Right lobe of liver (tissue), 6 donors: ENCODE measurements around the gene KIF20B. TPM values are rescaled to one million over a fixed set of nuclear protein-coding genes. Genes with fewer than 3 reads are reported as not detected.
"Not testable (repeated sequence)": the region's sequence is repeated elsewhere in the genome, so short reads cannot be mapped to it uniquely, and the experiment has no call there.

Experiments used
- ATAC-seq, 4 donors: fragments of 200-7000 bp; cut with Tn5 transposase; one replicate each; pipeline ENCODE4 v1.9.1; 2020; ENCODE audit warnings: mild to moderate bottlenecking in 4 of 4, moderate library complexity in 4 of 4
- DNase-seq, 3 donors: peaks; one replicate each; pipeline ENCODE4 v3.0.0-alpha.2; 2020
- H3K27ac ChIP-seq, 3 donors: fragments of 200-600 bp; one replicate each; pipeline ENCODE4 v1.8.0; 2022
- H3K27me3 ChIP-seq, 2 donors: fragments of 200-600 bp; one replicate each; pipeline ENCODE4 v1.8.0; 2022
- H3K36me3 ChIP-seq, 4 donors: fragments of 200-600 bp; sonication (generic) in 1 of 4; one replicate each; pipeline versions ENCODE4 v1.5.1 to v1.8.0; 2017 to 2022; ENCODE audit warnings: control low read depth in 1 of 4
- H3K4me1 ChIP-seq, 4 donors: fragments of 200-600 bp; sonication (generic) in 1 of 4; one replicate each; pipeline versions ENCODE4 v1.5.1 to v1.8.0; 2017 to 2022; ENCODE audit warnings: control low read depth in 1 of 4
- H3K4me3 ChIP-seq, 3 donors: fragments of 200-600 bp; one replicate each; pipeline ENCODE4 v1.8.0; 2022
- H3K9me3 ChIP-seq, 4 donors: fragments of 200-600 bp; sonication (generic) in 1 of 4; one replicate each; pipeline versions ENCODE4 v1.5.1 to v1.8.0; 2017 to 2022; ENCODE audit warnings: control low read depth in 1 of 4
- POLR2A ChIP-seq: fragments of 450-650 bp; IDR thresholded peaks from one replicate; pipeline ENCODE4 v1.6.1; 2017; ENCODE audit warnings: antibody characterized with exemption, mild to moderate bottlenecking
- WGBS: methylation state at CpG from one replicate; pipeline ENCODE4 v1.1.6; 2018; ENCODE audit warnings: low coverage, low lambda C conversion rate; ENCODE audit not compliant: insufficient coverage; ENCODE audit errors: missing lambda C conversion rate; 5-methylcytosine and 5-hydroxymethylcytosine counted together
- intact Hi-C, 2 donors: fragments of 100-400 bp; cut with DNase I; formaldehyde crosslinking; loops; one replicate each; pipeline versions ENCODE4 v1.11.2 to v1.14.1; 2022
- total RNA-seq, 6 experiments: library from RNA; depleted of rRNA in 2 of 6; stranded (reverse); fragments of >200 nt in 2 of 6; fragmentation: NEBNext Ultra II Directional in 3 of 6; extraction: Animal tissue kit (Norgen Biotek cat#: 25700) in 3 of 6; gene quantifications; one replicate each; pipeline versions ENCODE4 v1.1.0 to v1.2.4, GENCODE V29; 2016 to 2023
- TF ChIP-seq, protein P1 (sequence below), 4 donors: fragments of 200-600 bp in 3 of 4; fragments of 450-650 bp in 1 of 4; IDR thresholded peaks; one replicate each; pipeline versions ENCODE4 v1.5.1 to v1.8.0; 2016 to 2022; ENCODE audit warnings: antibody characterized with exemption in 4 of 4, mild to moderate bottlenecking in 2 of 4
- donor health status: DM: no; HTN: yes; CAD: no.
- donor health status: DM: no; HTN: no; CAD: no.
- donor health status: DM: no; HTN: no; CAD: no.
- donor health status: DM: no; HTN: yes; CAD: no.
- donor health status: DM: no; HTN: yes; CAD: no.

Gene KIF20B
- total RNA-seq, 6 experiments from 2014 or later, result 0.97 to 3.4 (median 1.7) TPM

DNA sequence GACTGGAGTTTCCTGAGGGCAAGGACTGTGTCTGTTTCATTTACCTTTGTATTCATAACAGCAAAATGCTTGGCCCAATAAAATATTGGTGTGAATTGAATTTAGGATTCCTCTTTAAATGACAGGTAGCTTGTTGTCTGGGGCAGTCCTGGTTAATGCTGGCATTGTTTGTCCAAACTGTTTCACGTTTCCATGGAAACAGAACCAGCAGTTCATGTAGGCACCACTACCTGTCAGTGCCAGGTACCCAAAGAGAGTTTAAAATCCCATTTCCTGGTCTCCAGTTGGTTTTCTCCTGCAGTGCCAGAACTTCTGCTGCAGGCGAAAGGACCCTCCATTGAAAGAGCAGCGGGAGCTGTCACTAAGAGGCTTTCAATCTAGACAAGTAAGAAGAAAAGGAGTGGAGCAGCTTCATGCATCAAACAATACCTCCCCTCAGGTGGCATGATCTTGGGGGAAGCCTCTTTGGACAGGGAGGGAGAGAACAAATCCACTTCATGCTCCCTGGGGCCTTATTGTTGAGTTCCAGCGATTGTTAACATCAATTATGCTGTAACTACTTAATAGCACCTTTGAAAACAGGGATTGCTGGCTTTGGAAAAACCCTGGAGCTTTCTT, 109.6 kb downstream of the KIF20B start:
- TF ChIP-seq POLR2A, result no peak
- TF ChIP-seq, protein P1, sequence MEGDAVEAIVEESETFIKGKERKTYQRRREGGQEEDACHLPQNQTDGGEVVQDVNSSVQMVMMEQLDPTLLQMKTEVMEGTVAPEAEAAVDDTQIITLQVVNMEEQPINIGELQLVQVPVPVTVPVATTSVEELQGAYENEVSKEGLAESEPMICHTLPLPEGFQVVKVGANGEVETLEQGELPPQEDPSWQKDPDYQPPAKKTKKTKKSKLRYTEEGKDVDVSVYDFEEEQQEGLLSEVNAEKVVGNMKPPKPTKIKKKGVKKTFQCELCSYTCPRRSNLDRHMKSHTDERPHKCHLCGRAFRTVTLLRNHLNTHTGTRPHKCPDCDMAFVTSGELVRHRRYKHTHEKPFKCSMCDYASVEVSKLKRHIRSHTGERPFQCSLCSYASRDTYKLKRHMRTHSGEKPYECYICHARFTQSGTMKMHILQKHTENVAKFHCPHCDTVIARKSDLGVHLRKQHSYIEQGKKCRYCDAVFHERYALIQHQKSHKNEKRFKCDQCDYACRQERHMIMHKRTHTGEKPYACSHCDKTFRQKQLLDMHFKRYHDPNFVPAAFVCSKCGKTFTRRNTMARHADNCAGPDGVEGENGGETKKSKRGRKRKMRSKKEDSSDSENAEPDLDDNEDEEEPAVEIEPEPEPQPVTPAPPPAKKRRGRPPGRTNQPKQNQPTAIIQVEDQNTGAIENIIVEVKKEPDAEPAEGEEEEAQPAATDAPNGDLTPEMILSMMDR (IDR thresholded peaks at IDR 0.05), result no peak
- Histone ChIP-seq H3K27me3 (no peaks in the 10 kb centered on the region), H3K36me3 (no peaks in the 10 kb centered on the region), H3K4me1 (no peaks in the 10 kb centered on the region), H3K9me3 (no peaks in the 10 kb centered on the region), H3K27ac (no peak overlapping the region), H3K4me3 (no peak overlapping the region)
- WGBS, result 73% methylated on average over 4 of the region's 4 CpGs
- intact Hi-C loops, result no loop called here
- DNase-seq (no peak), ATAC-seq (no peak)

DNA sequence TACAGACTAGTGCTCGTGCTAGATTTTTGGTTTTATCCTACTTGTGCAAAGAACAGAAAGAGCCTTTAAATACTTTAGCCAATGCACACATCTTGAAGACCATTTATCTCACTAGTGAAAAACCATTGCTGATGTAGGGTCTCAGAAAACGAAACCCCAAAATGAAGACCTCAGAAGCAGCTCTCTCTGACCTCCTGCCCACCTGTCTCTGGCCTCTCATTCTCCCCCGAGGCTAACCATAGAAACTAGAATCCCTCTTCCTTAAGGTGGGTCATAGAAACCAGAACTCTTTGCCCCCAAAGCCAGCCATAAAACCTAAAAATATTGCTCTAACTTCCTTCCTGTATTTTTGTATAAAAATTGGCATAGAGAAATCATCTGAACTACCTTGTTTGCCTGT, 112.2 kb downstream of the KIF20B start:
- H3K9me3 ChIP-seq, result no peaks in the 10 kb centered on the region

DNA sequence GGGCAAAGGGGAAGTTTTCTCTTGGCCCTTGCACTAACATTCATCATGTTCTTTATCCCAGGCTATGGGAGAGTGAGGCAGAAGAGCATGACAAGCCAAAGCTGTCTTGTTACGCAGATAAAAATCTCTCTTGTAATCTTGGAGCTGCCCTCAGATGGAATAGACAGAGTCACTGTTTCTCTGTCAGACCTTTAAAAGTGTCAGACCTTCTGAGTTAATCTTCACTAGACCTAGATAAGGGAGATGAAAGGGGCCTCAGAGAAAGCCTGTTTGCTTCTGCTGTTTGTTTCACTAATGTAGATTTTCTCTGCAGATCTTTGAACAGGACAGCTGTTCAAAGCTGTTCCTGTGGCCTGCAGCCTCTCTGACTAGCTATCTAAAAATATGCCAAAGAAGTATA, 112.9 kb downstream of the KIF20B start:
- Histone ChIP-seq H3K27ac (no peak overlapping the region), H3K4me3 (no peak overlapping the region), H3K4me1 (no peaks in the 10 kb centered on the region), H3K9me3 (no peaks in the 10 kb centered on the region), H3K27me3 (no peaks in the 10 kb centered on the region), H3K36me3 (no peaks in the 10 kb centered on the region)
- ATAC-seq (no peak), DNase-seq (no peak)
- no peak for TF ChIP-seq POLR2A
- TF ChIP-seq, protein P1 (IDR thresholded peaks at IDR 0.05), result no peak
- 71% methylated on average over 1 of the region's 1 CpG for WGBS
- intact Hi-C loops, result no loop called here

More for the DNA sequence above, 112.2 kb downstream of the KIF20B start:
- Histone ChIP-seq H3K36me3 (no peaks in the 10 kb centered on the region), H3K4me1 (no peaks in the 10 kb centered on the region), H3K4me3 (no peak overlapping the region), H3K27ac (no peak overlapping the region), H3K27me3 (no peaks in the 10 kb centered on the region)
- DNase-seq, result no peak
- no peak for ATAC-seq
- intact Hi-C loops, result no loop called here
- 48% methylated on average over 3 of the region's 3 CpGs for WGBS
- TF ChIP-seq, protein P1 (IDR thresholded peaks at IDR 0.05), result no peak

DNA sequence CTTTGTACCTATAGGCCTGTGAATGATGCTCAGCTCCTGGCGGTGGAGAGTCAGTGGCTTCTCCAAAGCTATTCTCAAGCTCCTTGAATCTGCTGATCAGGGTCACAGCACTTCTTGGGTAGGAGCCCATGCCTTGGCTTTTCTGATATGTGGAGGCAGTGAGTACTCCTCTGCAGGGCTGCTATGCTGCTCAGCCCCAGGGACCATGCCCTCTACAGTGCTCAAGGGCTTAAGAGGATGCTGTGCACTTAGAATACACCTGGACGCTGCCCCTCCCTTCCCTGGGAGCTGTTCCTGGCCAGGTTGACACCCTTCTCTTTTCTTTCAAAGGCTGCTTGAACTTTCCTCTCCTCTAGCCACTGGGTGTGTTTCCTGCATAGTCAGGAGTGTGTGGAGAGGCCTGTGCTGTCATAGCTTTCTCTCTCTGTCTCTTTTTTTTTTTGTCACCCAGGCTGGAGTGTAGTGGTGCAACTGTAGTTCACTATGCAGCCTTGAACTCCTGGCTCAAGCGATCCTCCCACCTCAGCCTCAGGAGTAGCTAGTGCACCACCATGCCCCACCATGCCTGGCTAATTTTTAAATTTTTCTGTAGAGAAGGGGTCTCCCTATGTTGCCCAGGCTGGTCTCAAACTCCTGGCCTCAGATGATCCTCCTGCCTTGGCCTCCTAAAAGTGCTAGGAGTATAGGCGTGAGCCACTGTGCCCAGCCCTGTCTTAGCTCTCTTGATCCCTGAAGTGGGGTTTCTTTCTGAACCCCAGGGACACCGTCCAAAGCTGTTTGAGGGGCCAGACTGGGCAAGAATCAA, 113.9 kb downstream of the KIF20B start:
- no peak overlapping the region for H3K27ac ChIP-seq
- ATAC-seq (no peak), DNase-seq (no peak)
- H3K27me3 ChIP-seq, result no peaks in the 10 kb centered on the region
- no peak for TF ChIP-seq POLR2A
- TF ChIP-seq, protein P1 (IDR thresholded peaks at IDR 0.05), result no peak
- H3K4me1 ChIP-seq, result no peaks in the 10 kb centered on the region
- no peaks in the 10 kb centered on the region for H3K36me3 ChIP-seq
- WGBS, result 81% methylated on average over 4 of the region's 5 CpGs
- H3K9me3 ChIP-seq, result no peaks in the 10 kb centered on the region
- H3K4me3 ChIP-seq, result no peak overlapping the region
- intact Hi-C loops, result no loop called here

DNA sequence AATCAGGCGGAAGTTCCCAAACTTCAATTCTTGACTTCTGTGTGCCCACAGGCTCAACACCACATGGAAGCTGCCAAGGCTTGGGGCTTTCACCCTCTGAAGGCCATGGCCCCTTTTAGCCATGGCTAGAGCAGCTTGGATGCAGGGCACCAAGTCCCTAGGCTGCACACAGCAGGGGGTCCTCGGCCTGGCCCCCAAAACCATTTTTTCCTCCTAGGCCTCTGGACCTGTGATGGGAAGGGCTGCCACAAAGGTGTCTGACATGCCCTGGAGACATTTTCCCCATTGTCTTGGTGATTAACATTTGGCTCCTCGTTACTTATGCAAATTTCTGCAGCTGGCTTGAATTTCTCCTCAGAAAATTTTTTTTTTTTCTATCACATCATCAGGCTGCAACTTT, 117.6 kb downstream of the KIF20B start:
- H3K4me1 ChIP-seq, DNase-seq, intact Hi-C loops, H3K36me3 ChIP-seq, H3K27ac ChIP-seq, H3K4me3 ChIP-seq, H3K27me3 ChIP-seq, ATAC-seq, H3K9me3 ChIP-seq: not testable (repeated sequence)
- 13% methylated on average over 1 of the region's 3 CpGs for WGBS
